GM12874 (cell line): ENCODE measurements around the gene CTNNA1.

Source experiments
- CTCF ChIP-seq: IDR thresholded peaks from 2 replicates; pipeline ENCODE4 v1.5.1; 2011; ENCODE audit warnings: low read depth, mild to moderate bottlenecking, control low read depth, low read length, moderate library complexity; ENCODE audit not compliant: insufficient read depth

Gene CTNNA1

GRCh38 chr5:138927544-138927943 lies 174.3 kb downstream of the CTNNA1 start:
- TF ChIP-seq CTCF = no peak

GRCh38 chr5:138927979-138928378 lies 174.8 kb downstream of the CTNNA1 start:
- TF ChIP-seq CTCF = no peak

GRCh38 chr5:138929571-138929955 lies 176.3 kb downstream of the CTNNA1 start:
- TF ChIP-seq CTCF = no peak

- no peak for TF ChIP-seq CTCF
Observed at GRCh38 chr5:138930371-138931097, 177.3 kb downstream of the CTNNA1 start.

GRCh38 chr5:138932171-138932810 lies 179.1 kb downstream of the CTNNA1 start:
- TF ChIP-seq CTCF = no peak

DNA sequence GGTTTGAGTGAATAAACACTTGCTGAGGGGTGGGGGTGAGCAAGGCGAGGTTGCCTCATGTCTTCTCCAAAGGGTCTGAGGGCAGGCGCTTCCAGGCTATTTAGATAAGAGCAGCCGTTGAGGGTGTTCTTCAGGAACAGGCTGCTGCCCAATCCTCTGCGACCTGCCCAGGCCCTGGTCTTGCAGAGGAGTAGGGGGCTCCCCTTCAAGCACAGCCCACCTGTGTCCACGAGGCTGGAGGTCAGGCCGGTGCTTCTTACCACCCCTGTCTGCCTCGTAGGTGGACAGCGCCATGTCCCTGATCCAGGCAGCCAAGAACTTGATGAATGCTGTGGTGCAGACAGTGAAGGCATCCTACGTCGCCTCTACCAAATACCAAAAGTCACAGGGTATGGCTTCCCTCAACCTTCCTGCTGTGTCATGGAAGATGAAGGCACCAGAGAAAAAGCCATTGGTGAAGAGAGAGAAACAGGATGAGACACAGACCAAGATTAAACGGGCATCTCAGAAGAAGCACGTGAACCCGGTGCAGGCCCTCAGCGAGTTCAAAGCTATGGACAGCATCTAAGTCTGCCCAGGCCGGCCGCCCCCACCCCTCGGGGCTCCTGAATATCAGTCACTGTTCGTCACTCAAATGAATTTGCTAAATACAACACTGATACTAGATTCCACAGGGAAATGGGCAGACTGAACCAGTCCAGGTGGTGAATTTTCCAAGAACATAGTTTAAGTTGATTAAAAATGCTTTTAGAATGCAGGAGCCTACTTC lies 180.5 kb downstream of the CTNNA1 start:
- TF ChIP-seq CTCF = no peak

DNA sequence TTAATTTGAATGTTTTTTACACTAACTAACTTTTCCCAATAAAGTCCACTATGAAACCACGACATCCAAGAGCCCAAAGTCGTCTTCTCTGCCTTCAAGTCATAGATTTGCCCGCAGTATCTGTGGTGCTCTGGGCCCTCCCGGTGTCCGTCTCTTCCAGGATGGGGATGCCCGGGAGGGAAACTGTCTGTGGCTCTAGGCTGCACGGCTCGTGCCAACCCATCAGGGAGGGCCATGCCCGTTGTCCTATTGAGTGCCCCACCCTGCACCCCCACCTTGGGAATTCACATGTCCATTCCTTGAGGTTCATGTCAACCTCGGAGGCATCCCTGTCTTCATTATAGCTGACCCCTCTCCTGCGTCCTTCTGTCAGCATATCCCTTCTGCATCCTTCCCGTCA lies 181.7 kb downstream of the CTNNA1 start:
- TF ChIP-seq CTCF = no peak
